A673 (cell line): ENCODE measurements around the gene ZNF76. TPM values are rescaled to one million over a fixed set of nuclear protein-coding genes. Genes with fewer than 3 reads are reported as not detected.

Source experiments
- BruUV-seq: library from RNA; stranded (reverse); fragments of 400-500 nt; replicated peaks from 2 replicates; lab custom pipeline; 2021; lab: Mats Ljungman, UMichigan
- CTCF ChIA-PET: fragments of 300-600 bp; sonication (Branson Sonifier 250); formaldehyde crosslinking; loops from one replicate; lab custom pipeline; 2022; ENCODE audit warnings: antibody characterized with exemption; lab: Charles Lee
- POLR2A ChIA-PET: fragments of 300-600 bp; sonication (Branson Sonifier 250); formaldehyde crosslinking; loops from one replicate; lab custom pipeline; 2022; ENCODE audit warnings: antibody characterized with exemption; ENCODE audit not compliant: low non-redundant PET; lab: Charles Lee
- DNase-seq: peaks from one replicate; pipeline ENCODE4 v3.0.0-alpha.2; 2015; ENCODE audit warnings: low spot score
- H3K27ac ChIP-seq: fragments of 200-600 bp; sonication (generic); 2 replicates; pipeline ENCODE4 v1.5.1; 2016; ENCODE audit warnings: mixed run types, low read depth, mild to moderate bottlenecking, mixed read lengths, antibody characterized with exemption, low read length; ENCODE audit not compliant: poor library complexity, severe bottlenecking
- H3K27me3 ChIP-seq: fragments of 200-600 bp; sonication (generic); replicated peaks from 2 replicates; pipeline ENCODE4 v1.6.1; 2017; ENCODE audit warnings: mixed run types, low read depth, mild to moderate bottlenecking, mixed read lengths, antibody characterized with exemption, low read length; ENCODE audit not compliant: insufficient read depth, poor library complexity
- H3K36me3 ChIP-seq: fragments of 200-600 bp; sonication (generic); 2 replicates; pipeline ENCODE4 v1.6.1; 2016; ENCODE audit warnings: mixed run types, mild to moderate bottlenecking, mixed read lengths, antibody characterized with exemption, low read length; ENCODE audit not compliant: insufficient read depth, poor library complexity, severe bottlenecking
- H3K4me1 ChIP-seq: fragments of 200-600 bp; sonication (generic); 2 replicates; pipeline ENCODE4 v1.6.1; 2017; ENCODE audit warnings: mixed run types, mild to moderate bottlenecking, mixed read lengths, antibody characterized with exemption, low read length; ENCODE audit not compliant: insufficient read depth, poor library complexity, severe bottlenecking
- H3K4me3 ChIP-seq: fragments of 200-600 bp; sonication (generic); 2 replicates; pipeline ENCODE4 v1.5.1; 2016; ENCODE audit warnings: low read depth, mixed run types, mild to moderate bottlenecking, mixed read lengths, low read length; ENCODE audit not compliant: poor library complexity, severe bottlenecking
- H3K9me3 ChIP-seq: fragments of 200-600 bp; sonication (generic); 2 replicates; pipeline ENCODE4 v1.6.1; 2016; ENCODE audit warnings: mixed run types, low read depth, mild to moderate bottlenecking, mixed read lengths, antibody characterized with exemption, low read length; ENCODE audit not compliant: poor library complexity, severe bottlenecking
- CTCF ChIP-seq: fragments of 300-800, 200-600 bp; sonication (generic); conservative IDR thresholded peaks from 2 replicates; pipeline ENCODE4 v1.5.1; 2017; ENCODE audit warnings: low read depth, mild to moderate bottlenecking, antibody characterized with exemption, low read length, moderate library complexity, mixed read lengths
- EZH2 ChIP-seq: fragments of 200-600 bp; sonication (generic); IDR thresholded peaks from 2 replicates; pipeline ENCODE4 v1.6.1; 2017; ENCODE audit warnings: borderline replicate concordance, low read depth, mild to moderate bottlenecking, mixed read lengths, antibody characterized with exemption, low read length; ENCODE audit not compliant: poor library complexity, severe bottlenecking
- intact Hi-C: fragments of 100-400 bp; cut with micrococcal nuclease; formaldehyde crosslinking; loops from one replicate; pipeline ENCODE4 v1.10.0; 2022; ENCODE audit not compliant: unreplicated experiment
- total RNA-seq: library from RNA; stranded (reverse); gene quantifications from 2 replicates; pipeline ENCODE4 v1.2.3, GENCODE V29; 2021

The ZNF76 gene
- total RNA-seq, 1 experiment from 2014 or later: 28.7 TPM

- Histone ChIP-seq H3K4me1 (no peaks in the 10 kb centered on the region), H3K4me3 (no peak overlapping the region), H3K9me3 (no peaks in the 10 kb centered on the region), H3K27ac (no peak overlapping the region), H3K36me3 (peaks cover 9% of the 10 kb centered on the region), H3K27me3 (no peaks in the 10 kb centered on the region)
- no TSS peak for BruUV-seq
- DNase-seq: no peak
- ChIA-PET CTCF (interaction anchor here (1.5 kb wide), 1 partner anchor 152 kb away, joined by 9 read pairs; no protein-coding TSS in a partner anchor), POLR2A (no interaction called here)
- intact Hi-C loops: no loop called here
- TF ChIP-seq EZH2: no peak
- TF ChIP-seq CTCF: no peak
Observed at GRCh38 chr6:35296931-35297600, 37.5 kb downstream of the ZNF76 start.

GRCh38 chr6:35297601-35298481, 38.3 kb downstream of the ZNF76 start, which contains the start of gene DEF6:
TSS of gene DEF6 (plus strand) at chr6:35297818. CDS start at chr6:35297857, 39 bp downstream.
- Histone ChIP-seq H3K9me3 (no peaks in the 10 kb centered on the region), H3K4me1 (no peaks in the 10 kb centered on the region), H3K4me3 (no peak within 1 kb of the TSS), H3K36me3 (peaks cover 4% of the 10 kb centered on the region), H3K27me3 (no peaks in the 10 kb centered on the region), H3K27ac (no peak within 1 kb of the TSS)
- no peak for TF ChIP-seq EZH2
- peak; percentile 57 for TF ChIP-seq CTCF
- POLR2A ChIA-PET: no interaction called here
- intact Hi-C loops: no loop called here
- CTCF ChIA-PET: interaction anchor here (1.5 kb wide), 1 partner anchor 152 kb away, joined by 9 read pairs; no protein-coding TSS in a partner anchor
- BruUV-seq: no TSS peak
- DNase-seq: peak; percentile 63

GRCh38 chr6:35298625-35299140, 39.1 kb downstream of the ZNF76 start:
- H3K36me3 ChIP-seq: peaks cover 4% of the 10 kb centered on the region
- no peaks in the 10 kb centered on the region for H3K9me3 ChIP-seq
- ChIA-PET POLR2A (no interaction called here), CTCF (no interaction called here)
- intact Hi-C loops: no loop called here
- no TSS peak for BruUV-seq
- DNase-seq: no peak
- no peaks in the 10 kb centered on the region for H3K27me3 ChIP-seq
- H3K4me1 ChIP-seq: no peaks in the 10 kb centered on the region
- no peak overlapping the region for H3K27ac ChIP-seq
- no peak for TF ChIP-seq CTCF
- TF ChIP-seq EZH2: no peak
- H3K4me3 ChIP-seq: no peak overlapping the region
